Measurements from ENCODE around the gene PANX1. TPM values are rescaled to one million over a fixed set of nuclear protein-coding genes. Genes with fewer than 3 reads are reported as not detected.

The PANX1 gene
- total RNA-seq, 1 donor from 2014 or later: 60.3 TPM

DNA sequence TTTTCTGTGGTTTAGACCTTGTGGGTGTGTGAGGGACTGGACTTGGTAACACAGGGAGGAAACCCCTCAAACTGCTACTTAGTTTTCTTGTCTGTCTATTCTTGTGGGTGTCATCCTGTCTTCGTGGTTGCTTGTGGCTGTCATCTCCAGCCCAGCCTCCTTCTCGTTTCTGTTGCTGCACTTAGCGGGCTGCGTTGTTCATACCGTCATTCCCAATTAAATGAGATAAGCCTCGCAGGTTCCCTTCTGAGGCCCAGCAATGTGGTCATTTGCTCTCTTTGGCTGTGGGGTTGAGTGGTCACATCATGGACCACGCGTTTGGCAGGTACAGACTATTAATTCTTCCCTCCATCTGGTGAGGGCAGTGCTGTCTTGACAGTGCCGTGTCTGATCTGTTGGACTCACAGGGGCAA is 18.8 kb downstream of the PANX1 start:
- no peaks in the 10 kb centered on the region for H3K27me3 ChIP-seq (ENCODE audit: control insufficient read depth, insufficient read depth, low read length)
- H3K36me3 ChIP-seq (ENCODE audit: control insufficient read depth, insufficient read depth, low read length): no peaks in the 10 kb centered on the region
- no peak for FAIRE-seq
- DNase-seq (ENCODE audit: low read depth): no peak
- TF ChIP-seq, protein P1, sequence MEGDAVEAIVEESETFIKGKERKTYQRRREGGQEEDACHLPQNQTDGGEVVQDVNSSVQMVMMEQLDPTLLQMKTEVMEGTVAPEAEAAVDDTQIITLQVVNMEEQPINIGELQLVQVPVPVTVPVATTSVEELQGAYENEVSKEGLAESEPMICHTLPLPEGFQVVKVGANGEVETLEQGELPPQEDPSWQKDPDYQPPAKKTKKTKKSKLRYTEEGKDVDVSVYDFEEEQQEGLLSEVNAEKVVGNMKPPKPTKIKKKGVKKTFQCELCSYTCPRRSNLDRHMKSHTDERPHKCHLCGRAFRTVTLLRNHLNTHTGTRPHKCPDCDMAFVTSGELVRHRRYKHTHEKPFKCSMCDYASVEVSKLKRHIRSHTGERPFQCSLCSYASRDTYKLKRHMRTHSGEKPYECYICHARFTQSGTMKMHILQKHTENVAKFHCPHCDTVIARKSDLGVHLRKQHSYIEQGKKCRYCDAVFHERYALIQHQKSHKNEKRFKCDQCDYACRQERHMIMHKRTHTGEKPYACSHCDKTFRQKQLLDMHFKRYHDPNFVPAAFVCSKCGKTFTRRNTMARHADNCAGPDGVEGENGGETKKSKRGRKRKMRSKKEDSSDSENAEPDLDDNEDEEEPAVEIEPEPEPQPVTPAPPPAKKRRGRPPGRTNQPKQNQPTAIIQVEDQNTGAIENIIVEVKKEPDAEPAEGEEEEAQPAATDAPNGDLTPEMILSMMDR (IDR thresholded peaks at IDR 0.05; ENCODE audit: insufficient read depth, low read length, severe bottlenecking): no peak
- H3K4me3 ChIP-seq (ENCODE audit: low read depth, low read length): no peak overlapping the region

DNA sequence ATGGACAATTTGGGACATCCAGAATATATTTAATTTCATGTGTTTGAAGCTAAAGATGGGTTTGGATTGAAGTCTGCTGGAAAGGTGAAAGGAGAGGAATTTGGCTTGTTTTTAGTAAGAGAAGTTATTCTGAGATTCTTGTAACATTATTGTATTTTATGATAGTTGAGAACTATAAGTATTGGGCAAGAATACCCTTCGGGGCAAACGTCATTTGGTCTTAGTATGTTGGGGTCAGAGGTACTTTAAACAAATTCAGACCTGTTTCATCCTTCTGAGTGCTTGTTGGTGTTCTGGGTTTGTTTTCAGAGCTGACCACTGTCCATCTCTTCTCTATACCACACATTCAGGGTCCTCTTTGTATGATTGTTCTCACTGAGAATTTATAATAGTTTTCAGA is 19.5 kb downstream of the PANX1 start:
- Histone ChIP-seq H3K4me3 (ENCODE audit: low read depth, low read length) (no peak overlapping the region), H3K27me3 (ENCODE audit: control insufficient read depth, insufficient read depth, low read length) (no peaks in the 10 kb centered on the region), H3K36me3 (ENCODE audit: control insufficient read depth, insufficient read depth, low read length) (no peaks in the 10 kb centered on the region)
- TF ChIP-seq, protein P1 (IDR thresholded peaks at IDR 0.05; ENCODE audit: insufficient read depth, low read length, severe bottlenecking): no peak
- FAIRE-seq (no peak), DNase-seq (ENCODE audit: low read depth) (peak; percentile 31)

DNA sequence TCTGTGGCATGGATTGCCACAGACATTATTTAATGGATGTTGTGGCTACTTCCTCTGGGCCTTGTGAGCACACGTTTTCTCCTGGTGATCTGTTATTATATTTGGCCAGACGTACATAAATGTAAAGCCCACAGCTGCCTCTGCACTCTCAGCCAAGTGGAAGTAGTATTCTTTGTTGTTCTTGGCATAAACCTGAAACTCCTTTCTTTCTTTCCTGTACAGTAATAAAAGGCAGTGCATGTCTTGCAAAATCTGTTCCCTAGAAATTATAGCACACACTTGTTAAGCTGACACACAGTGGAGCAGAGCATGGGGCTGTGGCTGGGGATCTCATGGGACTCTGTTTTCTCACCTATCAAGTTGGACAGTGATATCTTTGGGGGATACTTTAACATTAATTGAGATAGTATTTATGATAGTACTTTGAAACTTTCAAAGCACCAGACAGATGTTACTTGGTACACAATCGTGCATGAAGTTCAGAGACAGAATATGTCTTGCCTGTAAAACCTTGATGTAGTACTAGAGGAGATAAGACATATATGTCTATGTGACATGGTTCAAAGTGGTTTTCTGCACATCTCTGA is 20.9 kb downstream of the PANX1 start:
- DNase-seq (ENCODE audit: low read depth): peak; percentile 75
- no peaks in the 10 kb centered on the region for H3K36me3 ChIP-seq (ENCODE audit: control insufficient read depth, insufficient read depth, low read length)
- FAIRE-seq: no peak
- no peak overlapping the region for H3K4me3 ChIP-seq (ENCODE audit: low read depth, low read length)
- H3K27me3 ChIP-seq (ENCODE audit: control insufficient read depth, insufficient read depth, low read length): no peaks in the 10 kb centered on the region
- TF ChIP-seq, protein P1 (IDR thresholded peaks at IDR 0.05; ENCODE audit: insufficient read depth, low read length, severe bottlenecking): no peak

DNA sequence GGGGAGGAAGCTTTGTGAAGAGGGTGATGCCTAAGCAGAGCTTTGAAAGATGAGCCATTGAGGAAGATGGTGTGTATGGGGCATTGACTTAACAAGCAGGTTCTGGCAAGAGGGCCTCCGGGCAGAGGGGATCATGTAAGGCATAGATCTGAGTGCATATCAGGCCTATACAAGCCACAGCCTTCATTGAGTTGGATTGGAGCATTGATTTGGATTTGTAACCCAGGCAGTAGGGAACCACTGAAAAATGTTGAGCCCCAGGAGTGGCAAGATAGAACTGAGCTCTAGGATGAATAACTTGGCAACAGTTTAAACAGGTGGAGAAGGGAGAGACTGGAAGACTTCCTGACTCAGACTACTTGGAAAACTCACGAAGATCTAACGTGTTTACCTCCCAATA is 21.4 kb downstream of the PANX1 start:
- Histone ChIP-seq H3K27me3 (ENCODE audit: control insufficient read depth, insufficient read depth, low read length) (no peaks in the 10 kb centered on the region), H3K36me3 (ENCODE audit: control insufficient read depth, insufficient read depth, low read length) (no peaks in the 10 kb centered on the region), H3K4me3 (ENCODE audit: low read depth, low read length) (no peak overlapping the region)
- FAIRE-seq (no peak), DNase-seq (ENCODE audit: low read depth) (peak; percentile 91)
- TF ChIP-seq, protein P1 (IDR thresholded peaks at IDR 0.05; ENCODE audit: insufficient read depth, low read length, severe bottlenecking): no peak

DNA sequence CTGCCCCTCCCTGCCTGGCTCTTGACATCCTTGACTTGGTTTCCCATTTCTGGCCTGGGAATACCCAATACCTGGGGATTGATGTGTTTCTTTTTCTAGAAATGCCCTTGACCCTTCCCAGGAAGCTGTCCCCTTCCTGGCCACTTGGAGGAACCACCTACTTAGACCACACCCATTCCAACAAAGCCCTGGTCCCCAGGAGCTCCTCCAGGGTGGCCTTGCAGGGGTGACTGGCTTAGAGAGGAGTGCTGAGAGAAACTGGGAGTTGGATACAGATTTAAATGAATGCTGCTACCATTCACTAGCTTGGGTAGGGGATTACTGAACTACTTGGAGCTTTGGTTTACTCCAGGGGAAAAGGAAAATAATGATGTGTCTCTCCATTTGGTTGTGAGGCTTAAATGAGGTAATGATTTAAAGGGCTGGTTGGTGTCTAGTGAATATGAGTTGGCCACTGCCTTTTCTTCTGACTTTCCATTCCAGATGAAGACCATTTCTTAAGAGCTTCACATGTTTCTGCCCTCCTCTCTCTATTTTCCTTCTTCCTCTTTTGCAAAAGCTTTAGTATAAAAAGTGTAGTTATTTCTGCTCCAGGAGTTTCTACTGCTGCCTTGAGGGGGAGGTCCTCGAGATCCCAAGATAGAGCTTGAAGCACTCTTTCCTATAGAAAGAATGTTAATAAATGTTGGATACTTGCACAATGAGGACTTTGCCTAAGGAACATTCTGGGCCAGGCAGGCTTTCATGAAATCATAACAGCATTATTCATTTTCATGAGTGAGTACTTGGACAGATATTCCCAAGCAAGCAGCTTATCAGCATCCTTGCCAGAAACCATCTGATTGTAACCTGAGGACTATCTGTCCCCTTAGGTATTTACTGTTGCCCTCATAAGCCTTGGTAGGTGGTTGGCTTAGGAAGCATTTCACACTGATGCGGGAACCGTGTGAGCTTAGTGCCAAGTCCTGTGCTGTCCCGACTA is 22.4 kb downstream of the PANX1 start:
- FAIRE-seq: no peak

More for the DNA sequence above, 22.4 kb downstream of the PANX1 start:
- Histone ChIP-seq H3K36me3 (ENCODE audit: control insufficient read depth, insufficient read depth, low read length) (peaks cover under 1% of the 10 kb centered on the region), H3K4me3 (ENCODE audit: low read depth, low read length) (no peak overlapping the region), H3K27me3 (ENCODE audit: control insufficient read depth, insufficient read depth, low read length) (no peaks in the 10 kb centered on the region)
- TF ChIP-seq, protein P1 (IDR thresholded peaks at IDR 0.05; ENCODE audit: insufficient read depth, low read length, severe bottlenecking): no peak
- DNase-seq (ENCODE audit: low read depth): peak; percentile 28
